Psoas muscle (tissue), 8 donors: Measurements from ENCODE around the gene FTCDNL1. TPM values are rescaled to one million over a fixed set of nuclear protein-coding genes. Genes with fewer than 3 reads are reported as not detected.

Experiments
- ATAC-seq, 4 donors: fragments of 200-7000 bp; cut with Tn5 transposase; one replicate each; pipeline ENCODE4 v1.9.1; 2020; ENCODE audit warnings: moderate library complexity in 3 of 4, mild to moderate bottlenecking in 2 of 4
- DNase-seq, 2 donors: peaks; one replicate each; pipeline ENCODE4 v3.0.0-alpha.2; 2020
- H3K27ac ChIP-seq: fragments of 200-600 bp; one replicate; pipeline ENCODE4 v1.8.0; 2022
- H3K27me3 ChIP-seq, 3 donors: fragments of 200-600 bp in 1 of 3; one replicate each; pipeline versions ENCODE4 v1.6.1 to v1.8.0; 2013 to 2022; ENCODE audit warnings: low read length in 2 of 3, mild to moderate bottlenecking in 2 of 3, moderate library complexity in 1 of 3; ENCODE audit not compliant: insufficient read depth in 3 of 3
- H3K36me3 ChIP-seq, 2 donors: fragments of 200-600 bp in 1 of 2; one replicate each; pipeline versions ENCODE4 v1.6.1 to v1.8.0; 2013 to 2022; ENCODE audit warnings: low read depth in 1 of 2, mild to moderate bottlenecking in 1 of 2, moderate library complexity in 1 of 2; ENCODE audit not compliant: insufficient read depth in 1 of 2
- H3K4me1 ChIP-seq: fragments of 200-600 bp; one replicate; pipeline ENCODE4 v1.8.0; 2022
- H3K4me3 ChIP-seq: fragments of 200-600 bp; one replicate; pipeline ENCODE4 v1.8.0; 2022; ENCODE audit warnings: mild to moderate bottlenecking
- H3K9me3 ChIP-seq: fragments of 200-600 bp; one replicate; pipeline ENCODE4 v1.8.0; 2022
- CTCF ChIP-seq: fragments of 200-600 bp; IDR thresholded peaks from one replicate; pipeline ENCODE4 v1.8.0; 2022; ENCODE audit warnings: antibody characterized with exemption
- WGBS, 3 donors: extraction: QIAGEN DNeasy Blood & Tissue Kit; methylation state at CpG; one replicate each; pipeline versions ENCODE4 v1.1.6 to v1.1.7; 2013; 5-methylcytosine and 5-hydroxymethylcytosine counted together
- intact Hi-C, 2 donors: fragments of 100-400 bp; cut with DNase I; formaldehyde crosslinking; loops; one replicate each; pipeline versions ENCODE4 v1.11.0 to v1.14.2; 2022
- polyA plus RNA-seq, 3 donors: library from polyadenylated mRNA; stranded (reverse); fragments of 200-250 nt; gene quantifications; one replicate each; pipeline ENCODE4 v1.2.3, GENCODE V29; 2013
- total RNA-seq, 4 donors: library from RNA; stranded (reverse); fragmentation: NEBNext Ultra II Directional in 2 of 4; extraction: Animal tissue kit (Norgen Biotek cat#: 25700) in 2 of 4; gene quantifications; one replicate each; pipeline versions ENCODE4 v1.2.1 to v1.2.4, GENCODE V29; 2021 to 2023
- donor health status: healthy with polysubstance abuse.
- donor health status: DM: no; HTN: no; CAD: no; lungs with moderate emphysema.
- donor health status: Bipolar disorder and iron deficiency.
- donor health status: healthy.
- donor health status: DM: yes; HTN: yes; CAD: no.
- donor health status: DM: no; HTN: no; CAD: no.
- donor health status: DM: no; HTN: no; CAD: no.
- donor health status: DM: yes; HTN: yes; CAD: no.

FTCDNL1 gene
- total and polyA plus RNA-seq, 7 donors = 4.9 to 25.7 (median 9.0) TPM

GRCh38 chr2:199797431-199798403 is 53.3 kb downstream of the FTCDNL1 start:
- intact Hi-C loops = no loop called here
- Histone ChIP-seq H3K4me3 (no peak overlapping the region), H3K27me3 (no peaks in the 10 kb centered on the region), H3K27ac (no peak overlapping the region), H3K36me3 (no peaks in the 10 kb centered on the region), H3K4me1 (peaks cover 15% of the 10 kb centered on the region), H3K9me3 (no peaks in the 10 kb centered on the region)
- WGBS, 3 donors = 68 to 75% (median 73%) methylated on average over 4 of the region's 4 CpGs
- no peak for DNase-seq
- no peak for ATAC-seq
- no peak for TF ChIP-seq CTCF

GRCh38 chr2:199792381-199792780 is 58.6 kb downstream of the FTCDNL1 start:
- no peaks in the 10 kb centered on the region for H3K36me3 ChIP-seq
- intact Hi-C loops = no loop called here
- H3K4me3 ChIP-seq = no peak overlapping the region
- no peak for TF ChIP-seq CTCF
- ATAC-seq (no peak), DNase-seq (no peak)
- no peaks in the 10 kb centered on the region for H3K9me3 ChIP-seq
- H3K4me1 ChIP-seq = no peaks in the 10 kb centered on the region
- no peak overlapping the region for H3K27ac ChIP-seq
- no peaks in the 10 kb centered on the region for H3K27me3 ChIP-seq
- 77 to 81% (median 78%) methylated on average over 4 of the region's 4 CpGs for WGBS, 3 donors

- Histone ChIP-seq H3K27me3 (no peaks in the 10 kb centered on the region), H3K4me1 (no peaks in the 10 kb centered on the region), H3K27ac (no peak overlapping the region), H3K9me3 (no peaks in the 10 kb centered on the region), H3K4me3 (no peak overlapping the region), H3K36me3 (no peaks in the 10 kb centered on the region)
- DNase-seq (no peak), ATAC-seq (no peak)
- intact Hi-C loops = no loop called here
- TF ChIP-seq CTCF = no peak
- WGBS, 3 donors = 60 to 68% (median 65%) methylated on average over 3 of the region's 3 CpGs
Observed at GRCh38 chr2:199791326-199791725, 59.7 kb downstream of the FTCDNL1 start.

GRCh38 chr2:199784512-199784911 is 66.5 kb downstream of the FTCDNL1 start:
- DNase-seq (no peak), ATAC-seq (no peak)
- Histone ChIP-seq H3K9me3 (no peaks in the 10 kb centered on the region), H3K4me3 (no peak overlapping the region), H3K27ac (no peak overlapping the region), H3K4me1 (no peaks in the 10 kb centered on the region), H3K27me3 (no peaks in the 10 kb centered on the region), H3K36me3 (no peaks in the 10 kb centered on the region)
- intact Hi-C loops = no loop called here
- WGBS, 3 donors = 81 to 91% (median 88%) methylated on average over 4 of the region's 4 CpGs
- no peak for TF ChIP-seq CTCF
